HG03066 (cell line): ENCODE data around the gene UBFD1.
"Not testable (repeated sequence)": the region's sequence is repeated elsewhere in the genome, so short reads cannot be mapped to it uniquely, and the experiment has no call there.

ENCODE experiments used
- ATAC-seq: cut with Tn5 transposase; IDR thresholded peaks from one replicate; pipeline ENCODE4 v1.9.1; 2021; ENCODE audit warnings: low read depth; ENCODE audit not compliant: unreplicated experiment

Gene UBFD1

GRCh38 chr16:23524886-23525285 lies 32.6 kb upstream of the UBFD1 start:
- ATAC-seq: no peak

- no peak for ATAC-seq
Observed at GRCh38 chr16:23527961-23528643, 29.4 kb upstream of the UBFD1 start.

GRCh38 chr16:23528644-23529310 lies 28.8 kb upstream of the UBFD1 start:
- ATAC-seq: no peak

GRCh38 chr16:23530062-23530461 lies 27.5 kb upstream of the UBFD1 start:
- ATAC-seq: no peak

GRCh38 chr16:23532448-23532847 lies 25.1 kb upstream of the UBFD1 start:
- no peak for ATAC-seq

- ATAC-seq: no peak
Observed at GRCh38 chr16:23534868-23535860, 22.4 kb upstream of the UBFD1 start.

GRCh38 chr16:23535901-23536300 lies 21.6 kb upstream of the UBFD1 start:
- no peak for ATAC-seq

DNA sequence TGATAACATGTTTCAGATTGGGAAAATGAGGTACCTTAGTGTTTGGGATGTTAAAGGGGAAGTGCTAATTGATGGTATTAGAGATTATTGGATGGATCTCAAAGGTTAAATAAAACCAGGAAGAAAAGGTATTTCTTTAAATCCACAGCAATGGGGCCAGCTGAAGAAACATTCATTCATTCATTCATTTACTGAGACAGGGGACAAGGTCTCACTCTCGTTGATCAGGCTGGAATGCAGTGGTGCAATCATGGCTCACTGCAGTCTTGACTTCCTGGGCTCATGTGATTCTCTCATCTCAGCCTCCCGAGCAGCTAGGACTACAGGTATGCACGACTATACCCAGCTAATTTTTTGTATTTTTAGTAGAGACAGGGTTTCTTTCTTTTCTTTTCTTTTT lies 20.1 kb upstream of the UBFD1 start:
- no peak for ATAC-seq

DNA sequence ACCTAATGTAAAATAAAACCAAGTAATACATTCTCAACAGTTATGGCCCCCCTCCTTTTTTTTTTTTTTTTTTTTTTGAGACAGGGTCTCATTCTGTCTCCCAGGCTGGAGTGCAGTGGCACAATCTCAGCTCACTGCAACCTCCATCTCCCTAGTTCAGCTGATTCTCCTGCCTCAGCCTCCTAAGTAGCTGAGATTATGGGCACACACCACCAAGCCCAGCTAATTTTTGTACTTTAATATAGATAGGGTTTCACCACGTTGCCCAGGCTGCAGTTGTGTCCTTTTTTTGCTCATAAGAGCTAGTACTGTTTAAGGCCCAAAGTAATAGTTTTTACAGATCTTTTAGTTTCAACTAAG lies 18.6 kb upstream of the UBFD1 start:
- no peak for ATAC-seq

- ATAC-seq: no peak
Observed at GRCh38 chr16:23539984-23540816, 17.3 kb upstream of the UBFD1 start.

DNA sequence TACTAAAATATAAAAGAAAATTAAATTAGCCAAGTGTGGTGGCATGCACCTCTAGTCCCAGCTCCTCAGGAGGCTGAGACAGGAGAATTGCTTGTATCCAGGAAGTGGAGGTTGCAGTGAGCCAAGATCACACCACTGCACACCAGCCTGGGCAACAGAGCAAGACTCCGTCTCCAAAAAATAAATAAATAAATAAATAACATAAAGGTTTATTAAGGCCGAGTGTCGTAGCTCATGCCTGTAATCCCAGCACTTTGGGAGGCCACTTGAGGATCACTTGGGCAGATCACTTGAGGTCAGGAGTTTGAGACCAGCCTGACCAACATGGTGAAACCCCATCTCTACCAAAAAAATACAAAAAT lies 16.7 kb upstream of the UBFD1 start:
- ATAC-seq: not testable (repeated sequence)

DNA sequence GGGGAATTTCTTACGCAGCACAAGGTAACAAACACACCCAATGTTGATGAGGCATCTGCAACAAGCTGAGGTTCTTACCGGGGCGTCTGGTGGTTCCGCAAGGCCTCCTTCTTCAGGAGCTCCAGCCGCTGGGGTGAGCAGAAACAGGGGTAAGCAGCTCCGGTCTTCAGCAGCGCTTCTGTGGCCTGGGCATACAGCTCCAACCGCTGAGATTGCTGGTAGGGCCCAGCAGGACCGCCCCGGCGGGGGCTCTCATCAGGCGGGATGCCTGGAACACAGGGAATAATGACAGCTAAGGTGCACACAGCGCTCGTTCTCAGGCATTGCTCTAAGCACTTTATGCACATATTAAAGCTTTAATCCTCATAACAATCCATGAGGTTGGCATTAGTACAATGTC lies 13.1 kb upstream of the UBFD1 start:
- no peak for ATAC-seq

- ATAC-seq: no peak
Observed at GRCh38 chr16:23549938-23550337, 7.6 kb upstream of the UBFD1 start.

- no peak for ATAC-seq
Observed at GRCh38 chr16:23552161-23552560, 5.4 kb upstream of the UBFD1 start.

GRCh38 chr16:23554536-23554935 lies 3.0 kb upstream of the UBFD1 start:
- no peak for ATAC-seq

- no peak for ATAC-seq
Observed at GRCh38 chr16:23557779-23558702, 514 bp downstream of the UBFD1 start.

- no peak for ATAC-seq
Observed at GRCh38 chr16:23561586-23561985, 4.1 kb downstream of the UBFD1 start.

GRCh38 chr16:23562505-23562904 lies 5.0 kb downstream of the UBFD1 start:
- ATAC-seq: no peak

GRCh38 chr16:23563186-23563585 lies 5.7 kb downstream of the UBFD1 start:
- no peak for ATAC-seq
